ENCODE data around the gene PAM16.

PAM16 gene

DNA sequence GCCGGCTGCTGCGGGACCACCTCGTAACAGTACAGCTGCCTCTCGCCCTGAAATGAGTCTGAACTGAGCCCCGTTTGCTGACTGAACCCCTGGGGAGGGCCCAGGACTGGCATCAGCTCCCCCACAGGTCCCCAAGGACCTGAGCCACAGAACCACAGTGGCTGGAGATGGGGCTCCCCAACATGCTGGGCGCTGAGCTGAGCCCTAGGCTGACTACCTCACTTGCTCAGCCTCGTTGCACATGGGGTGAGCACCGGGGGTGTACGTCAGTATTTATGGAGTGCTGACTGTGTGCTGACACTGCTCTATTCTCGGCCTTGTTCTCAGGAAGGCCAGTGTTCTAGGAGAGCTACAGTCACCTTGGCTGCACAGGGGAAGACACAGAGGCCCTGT, 13.9 kb upstream of the PAM16 start:
- Histone ChIP-seq H3K36me3 (ENCODE audit: insufficient read depth, low read depth, low read length) (no peaks in the 10 kb centered on the region), H3K9ac (ENCODE audit: low read depth, low read length) (no peak overlapping the region), H3K27me3 (ENCODE audit: insufficient read depth, low read length) (no peaks in the 10 kb centered on the region), H3K9me3 (ENCODE audit: insufficient read depth, low read depth, low read length) (no peaks in the 10 kb centered on the region), H3K27ac (ENCODE audit: low read length) (no peak overlapping the region), H3K4me1 (ENCODE audit: insufficient read depth, low read length) (no peaks in the 10 kb centered on the region), H3K4me3 (ENCODE audit: low read length) (no peak overlapping the region)

DNA sequence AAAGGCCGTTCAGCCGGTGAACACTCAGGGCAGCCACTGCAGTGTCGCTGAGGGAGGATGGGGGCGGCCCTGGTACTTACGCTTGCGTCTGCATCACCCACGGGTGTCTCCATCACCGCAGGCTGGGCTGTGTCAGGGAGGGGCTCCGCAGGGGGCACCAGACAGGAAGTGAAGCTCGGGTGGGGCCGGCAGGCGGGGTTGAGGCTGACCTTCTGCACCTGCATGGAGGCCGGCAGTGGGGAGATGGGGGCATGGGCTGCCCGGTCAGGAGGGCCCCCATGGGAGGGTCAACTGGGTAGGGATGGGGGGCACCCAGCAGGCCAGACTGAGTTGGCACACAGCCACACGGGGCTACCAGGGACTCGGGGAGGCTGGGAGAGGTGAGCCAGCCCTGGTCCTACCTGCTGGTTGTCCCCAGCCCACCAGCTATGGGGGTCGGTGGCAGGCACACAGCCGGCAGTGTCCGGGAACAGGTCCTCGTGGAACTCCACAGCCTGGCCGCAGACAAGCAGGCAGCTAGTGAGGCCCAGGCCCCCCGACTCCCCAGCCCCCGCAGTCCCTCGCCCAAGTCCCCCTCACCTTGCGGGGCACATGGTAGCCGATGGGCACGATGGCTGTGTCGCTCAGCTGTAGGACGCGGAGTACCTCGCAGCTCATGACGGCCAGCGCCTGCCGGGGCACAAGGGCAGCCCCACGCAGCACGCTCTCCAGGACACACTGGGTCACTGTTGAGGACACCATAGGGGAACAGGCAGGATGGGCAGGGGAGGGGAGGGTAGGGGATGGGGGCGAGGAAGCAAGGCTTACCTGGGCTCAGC, 13.3 kb upstream of the PAM16 start:
- H3K36me3 ChIP-seq (ENCODE audit: insufficient read depth, low read depth, low read length), result no peaks in the 10 kb centered on the region
- H3K27ac ChIP-seq (ENCODE audit: low read length), result no peak overlapping the region
- no peak overlapping the region for H3K9ac ChIP-seq (ENCODE audit: low read depth, low read length)
- no peaks in the 10 kb centered on the region for H3K9me3 ChIP-seq (ENCODE audit: insufficient read depth, low read depth, low read length)
- no peaks in the 10 kb centered on the region for H3K27me3 ChIP-seq (ENCODE audit: insufficient read depth, low read length)
- H3K4me3 ChIP-seq (ENCODE audit: low read length), result no peak overlapping the region
- no peaks in the 10 kb centered on the region for H3K4me1 ChIP-seq (ENCODE audit: insufficient read depth, low read length)

DNA sequence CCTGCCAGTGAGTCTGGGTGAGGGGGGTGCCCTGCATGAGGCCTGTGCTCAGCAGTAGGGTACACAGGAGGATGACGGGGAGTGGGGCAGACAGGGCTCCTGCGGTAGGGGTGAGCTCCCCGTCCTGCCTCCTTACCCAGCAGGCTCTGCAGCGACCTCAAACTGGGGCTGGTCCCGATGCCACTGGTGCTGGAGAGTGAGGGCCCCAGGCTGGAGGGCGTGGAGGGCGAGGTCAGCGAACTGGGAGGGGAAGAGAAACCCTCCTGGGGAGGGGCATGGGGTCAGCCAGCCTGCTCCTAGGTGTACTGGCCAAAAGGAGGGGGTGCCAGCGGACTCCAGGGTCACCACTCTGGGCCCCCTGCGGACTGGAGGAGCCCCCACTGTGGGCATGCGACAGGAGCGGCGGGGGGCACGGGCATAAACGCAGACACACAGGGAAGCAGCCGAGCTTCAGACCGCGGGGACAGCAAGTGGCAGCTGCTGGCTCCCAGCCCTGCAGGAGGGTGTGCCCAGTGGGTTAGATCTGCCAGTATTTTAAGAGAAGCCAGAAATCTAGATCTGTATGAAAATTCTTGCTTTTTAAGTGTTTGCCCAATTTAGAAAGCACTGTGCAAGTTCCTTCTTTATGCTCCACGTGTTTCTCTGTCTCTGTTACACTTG, 11.5 kb upstream of the PAM16 start:
- H3K9me3 ChIP-seq (ENCODE audit: insufficient read depth, low read depth, low read length), result no peaks in the 10 kb centered on the region
- H3K9ac ChIP-seq (ENCODE audit: low read depth, low read length), result no peak overlapping the region
- no peaks in the 10 kb centered on the region for H3K4me1 ChIP-seq (ENCODE audit: insufficient read depth, low read length)
- H3K36me3 ChIP-seq (ENCODE audit: insufficient read depth, low read depth, low read length), result no peaks in the 10 kb centered on the region
- H3K27ac ChIP-seq (ENCODE audit: low read length), result no peak overlapping the region
- H3K4me3 ChIP-seq (ENCODE audit: low read length), result no peak overlapping the region
- H3K27me3 ChIP-seq (ENCODE audit: insufficient read depth, low read length), result no peaks in the 10 kb centered on the region

DNA sequence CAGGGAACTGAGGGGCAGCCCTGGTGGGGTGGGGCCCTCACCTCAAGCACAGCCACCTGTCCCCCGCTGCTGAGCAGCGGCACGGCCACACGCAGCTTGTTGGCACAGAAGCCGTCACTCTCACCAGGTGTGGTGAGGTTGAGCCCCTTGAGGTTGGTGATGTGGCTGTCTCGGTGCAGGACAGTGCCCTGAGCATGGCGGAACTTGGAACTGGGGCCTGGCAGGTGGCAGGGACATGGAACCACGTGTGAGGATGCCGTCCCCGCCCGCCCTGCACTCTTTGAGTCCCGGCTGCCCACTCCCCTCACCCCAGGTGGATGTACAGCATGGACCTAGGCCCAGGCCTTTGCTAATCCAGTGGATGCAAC, 10.8 kb upstream of the PAM16 start:
- Histone ChIP-seq H3K36me3 (ENCODE audit: insufficient read depth, low read depth, low read length) (no peaks in the 10 kb centered on the region), H3K9me3 (ENCODE audit: insufficient read depth, low read depth, low read length) (no peaks in the 10 kb centered on the region), H3K4me1 (ENCODE audit: insufficient read depth, low read length) (no peaks in the 10 kb centered on the region), H3K27ac (ENCODE audit: low read length) (no peak overlapping the region), H3K27me3 (ENCODE audit: insufficient read depth, low read length) (no peaks in the 10 kb centered on the region), H3K9ac (ENCODE audit: low read depth, low read length) (no peak overlapping the region), H3K4me3 (ENCODE audit: low read length) (no peak overlapping the region)

DNA sequence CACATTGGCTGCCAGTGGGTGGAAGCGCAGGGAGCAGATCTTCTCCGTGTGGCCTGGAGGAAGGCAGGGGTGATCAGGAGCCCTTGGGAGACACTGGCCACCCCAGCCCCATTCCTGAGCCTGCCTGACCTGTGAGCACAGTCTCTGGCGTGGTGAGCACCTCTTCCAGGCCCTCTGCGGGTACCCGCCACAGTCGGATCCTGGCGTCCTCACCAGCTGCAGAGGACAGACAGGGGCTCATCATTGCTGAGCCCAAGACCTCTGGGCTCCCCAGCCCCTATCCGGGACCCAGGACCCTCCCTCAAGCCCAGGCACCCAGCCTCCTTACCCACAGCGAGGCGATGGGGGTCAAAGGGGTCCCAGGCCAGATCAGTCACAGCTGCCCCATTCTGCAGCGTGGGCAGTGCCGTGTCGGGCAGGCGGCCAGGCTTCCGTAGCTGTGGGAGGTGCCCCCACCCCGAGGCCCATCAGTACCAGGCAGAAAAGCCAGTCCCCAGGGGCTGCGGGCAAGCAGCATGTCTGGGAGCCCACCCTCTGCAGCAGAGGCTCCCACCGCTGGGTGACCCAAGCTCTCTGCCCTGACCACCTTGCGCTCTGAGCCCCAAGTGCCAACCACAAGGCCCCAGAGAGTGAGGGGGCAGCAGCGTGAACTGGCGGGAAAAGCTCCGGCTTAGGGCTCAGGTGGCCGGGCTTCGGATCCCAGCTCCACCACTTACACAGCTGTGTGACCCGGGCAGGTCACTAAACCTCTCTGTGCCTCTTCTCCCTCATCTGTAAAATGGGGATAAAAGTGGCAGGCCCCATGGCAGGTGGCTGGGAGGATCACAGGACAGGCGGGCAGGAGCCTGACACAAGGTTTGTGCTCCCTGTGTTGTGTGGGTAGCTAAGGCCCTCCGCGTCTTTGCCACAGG, 10.2 kb upstream of the PAM16 start:
- H3K9ac ChIP-seq (ENCODE audit: low read depth, low read length), result no peak overlapping the region
- H3K9me3 ChIP-seq (ENCODE audit: insufficient read depth, low read depth, low read length), result no peaks in the 10 kb centered on the region
- H3K27me3 ChIP-seq (ENCODE audit: insufficient read depth, low read length), result no peaks in the 10 kb centered on the region
- no peak overlapping the region for H3K4me3 ChIP-seq (ENCODE audit: low read length)
- H3K4me1 ChIP-seq (ENCODE audit: insufficient read depth, low read length), result no peaks in the 10 kb centered on the region
- no peaks in the 10 kb centered on the region for H3K36me3 ChIP-seq (ENCODE audit: insufficient read depth, low read depth, low read length)
- no peak overlapping the region for H3K27ac ChIP-seq (ENCODE audit: low read length)

DNA sequence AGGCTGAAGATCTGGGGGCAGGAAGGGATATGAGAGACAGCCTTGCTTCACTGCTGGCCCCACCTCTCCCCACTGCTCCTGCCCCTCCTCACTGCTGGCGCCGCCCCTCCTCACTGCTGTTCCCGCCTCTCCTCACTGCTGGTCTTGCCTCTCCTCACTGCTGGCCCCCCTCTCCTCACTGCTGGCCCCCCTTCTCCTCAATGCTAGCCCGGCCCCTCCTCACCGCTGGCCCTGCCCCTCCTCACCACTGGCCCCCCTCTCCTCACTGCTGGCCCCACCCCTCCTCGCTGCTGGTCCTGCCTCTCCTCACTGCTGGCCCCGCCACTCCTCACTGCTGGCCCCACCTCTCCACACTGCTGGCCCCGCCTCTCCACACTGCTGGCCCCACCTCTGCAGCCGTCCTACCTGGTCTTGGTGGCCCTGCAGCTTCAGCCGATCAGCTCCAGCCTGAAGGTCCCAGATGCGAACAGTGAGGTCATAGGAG, 9.5 kb upstream of the PAM16 start:
- no peaks in the 10 kb centered on the region for H3K27me3 ChIP-seq (ENCODE audit: insufficient read depth, low read length)
- H3K4me3 ChIP-seq (ENCODE audit: low read length), result no peak overlapping the region
- no peak overlapping the region for H3K27ac ChIP-seq (ENCODE audit: low read length)
- H3K9me3 ChIP-seq (ENCODE audit: insufficient read depth, low read depth, low read length), result no peaks in the 10 kb centered on the region
- no peaks in the 10 kb centered on the region for H3K36me3 ChIP-seq (ENCODE audit: insufficient read depth, low read depth, low read length)
- no peak overlapping the region for H3K9ac ChIP-seq (ENCODE audit: low read depth, low read length)
- H3K4me1 ChIP-seq (ENCODE audit: insufficient read depth, low read length), result no peaks in the 10 kb centered on the region

DNA sequence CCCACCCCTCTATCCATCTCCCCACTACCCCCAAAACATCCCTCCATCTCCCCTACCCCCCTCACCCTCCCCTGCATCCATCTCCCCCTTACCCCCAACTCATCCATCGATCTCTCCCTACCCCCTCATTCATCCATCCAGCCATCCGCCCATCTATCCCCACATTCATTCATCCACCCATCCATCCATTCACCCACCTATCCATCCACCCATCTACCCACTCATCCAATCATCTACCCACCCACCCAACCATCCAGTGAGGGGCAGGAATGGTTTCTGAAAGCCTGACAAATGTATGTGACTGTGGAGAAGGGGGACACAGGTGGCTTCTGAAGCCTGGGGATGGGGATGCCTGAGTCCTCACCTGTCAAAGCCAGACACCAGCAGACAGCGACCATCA, 8.8 kb upstream of the PAM16 start:
- H3K4me3 ChIP-seq (ENCODE audit: low read length), result no peak overlapping the region
- no peak overlapping the region for H3K9ac ChIP-seq (ENCODE audit: low read depth, low read length)
- no peaks in the 10 kb centered on the region for H3K36me3 ChIP-seq (ENCODE audit: insufficient read depth, low read depth, low read length)
- H3K27me3 ChIP-seq (ENCODE audit: insufficient read depth, low read length), result no peaks in the 10 kb centered on the region
- H3K4me1 ChIP-seq (ENCODE audit: insufficient read depth, low read length), result no peaks in the 10 kb centered on the region
- no peaks in the 10 kb centered on the region for H3K9me3 ChIP-seq (ENCODE audit: insufficient read depth, low read depth, low read length)
- no peak overlapping the region for H3K27ac ChIP-seq (ENCODE audit: low read length)

DNA sequence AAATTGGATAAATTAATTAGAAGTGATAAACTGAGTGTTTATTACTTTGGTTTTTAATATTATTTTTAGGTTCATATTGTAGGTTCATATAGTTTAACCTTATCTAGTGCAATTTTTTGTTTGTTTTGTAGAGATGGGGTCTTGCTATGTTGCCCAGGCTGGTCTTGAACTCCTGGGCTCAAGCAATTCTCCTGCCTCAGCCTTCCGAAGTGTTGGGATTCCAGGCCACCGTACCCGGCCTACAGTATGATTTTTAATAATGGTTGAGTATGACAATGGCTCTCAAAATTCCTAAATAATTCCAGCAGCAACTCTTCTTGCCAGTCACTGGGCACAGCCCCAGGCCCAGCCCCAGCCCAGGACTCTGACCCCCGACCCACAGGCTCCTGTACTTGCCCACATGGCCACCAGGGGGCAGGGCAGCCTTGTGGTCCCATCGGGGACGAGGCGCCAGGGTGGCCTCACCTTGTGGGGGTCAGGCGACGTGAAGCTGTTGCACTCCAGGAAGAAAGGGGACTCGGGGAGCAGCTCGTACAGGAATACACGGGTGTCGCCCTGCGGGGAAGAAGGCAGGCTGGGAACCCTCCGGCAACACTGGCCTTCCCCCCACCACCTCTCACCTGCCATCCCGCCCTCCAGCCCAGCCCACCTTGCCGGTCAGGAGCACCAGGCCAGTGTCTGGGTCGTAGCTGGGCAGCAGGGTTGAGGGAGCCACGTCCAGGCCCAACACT, 7.9 kb upstream of the PAM16 start:
- Histone ChIP-seq H3K4me3 (ENCODE audit: low read length) (no peak overlapping the region), H3K27me3 (ENCODE audit: insufficient read depth, low read length) (no peaks in the 10 kb centered on the region), H3K36me3 (ENCODE audit: insufficient read depth, low read depth, low read length) (no peaks in the 10 kb centered on the region), H3K4me1 (ENCODE audit: insufficient read depth, low read length) (no peaks in the 10 kb centered on the region), H3K9ac (ENCODE audit: low read depth, low read length) (no peak overlapping the region), H3K9me3 (ENCODE audit: insufficient read depth, low read depth, low read length) (no peaks in the 10 kb centered on the region), H3K27ac (ENCODE audit: low read length) (no peak overlapping the region)

DNA sequence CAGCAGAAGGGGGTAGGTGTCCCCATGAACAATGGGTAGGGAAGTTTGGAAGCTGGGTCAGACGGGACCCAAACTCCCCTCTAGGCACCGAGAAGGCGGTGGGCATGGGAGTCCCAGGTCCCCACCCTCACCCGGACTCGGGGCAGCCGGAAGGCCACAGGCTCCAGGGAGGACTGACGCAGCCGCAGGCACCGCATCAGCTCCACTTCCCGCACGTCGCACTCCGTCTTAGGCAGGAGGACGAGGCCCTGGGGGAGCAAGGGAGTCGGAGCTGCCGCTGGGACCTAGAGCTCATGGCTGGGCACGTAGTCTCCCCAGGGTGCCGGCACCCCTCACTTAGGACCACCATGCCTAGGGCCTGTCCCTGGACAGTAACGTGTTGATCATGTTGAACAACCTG, 7.1 kb upstream of the PAM16 start:
- no peak overlapping the region for H3K4me3 ChIP-seq (ENCODE audit: low read length)
- no peaks in the 10 kb centered on the region for H3K27me3 ChIP-seq (ENCODE audit: insufficient read depth, low read length)
- H3K36me3 ChIP-seq (ENCODE audit: insufficient read depth, low read depth, low read length), result no peaks in the 10 kb centered on the region
- no peaks in the 10 kb centered on the region for H3K4me1 ChIP-seq (ENCODE audit: insufficient read depth, low read length)
- no peak overlapping the region for H3K9ac ChIP-seq (ENCODE audit: low read depth, low read length)
- no peak overlapping the region for H3K27ac ChIP-seq (ENCODE audit: low read length)
- H3K9me3 ChIP-seq (ENCODE audit: insufficient read depth, low read depth, low read length), result no peaks in the 10 kb centered on the region

DNA sequence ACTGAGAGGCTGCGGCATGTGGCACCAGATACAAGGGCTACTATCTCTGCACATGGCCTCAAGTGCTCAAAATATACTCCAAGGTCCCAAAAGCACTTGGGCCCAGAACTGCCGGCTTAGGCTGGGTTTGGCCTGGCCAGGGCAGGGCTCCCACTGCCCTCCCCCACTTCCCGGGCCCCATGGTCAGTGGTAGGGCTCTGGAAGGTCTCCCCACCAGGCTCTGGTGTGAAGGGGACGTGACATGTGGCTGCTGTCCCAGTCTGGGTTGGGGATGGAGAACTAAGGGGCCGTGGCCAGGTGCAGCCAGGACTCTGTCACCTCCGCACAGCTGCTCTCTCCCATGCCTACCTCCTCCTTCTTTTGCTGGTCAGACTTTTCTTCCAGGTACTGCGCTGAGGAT, 5.7 kb upstream of the PAM16 start:
- H3K36me3 ChIP-seq (ENCODE audit: insufficient read depth, low read depth, low read length), result no peaks in the 10 kb centered on the region
- no peak overlapping the region for H3K27ac ChIP-seq (ENCODE audit: low read length)
- peaks cover 3% of the 10 kb centered on the region; the same call in 1 of the 2 replicates for H3K27me3 ChIP-seq (ENCODE audit: insufficient read depth, low read length)
- H3K4me3 ChIP-seq (ENCODE audit: low read length), result no peak overlapping the region
- no peaks in the 10 kb centered on the region for H3K4me1 ChIP-seq (ENCODE audit: insufficient read depth, low read length)
- no peaks in the 10 kb centered on the region for H3K9me3 ChIP-seq (ENCODE audit: insufficient read depth, low read depth, low read length)
- H3K9ac ChIP-seq (ENCODE audit: low read depth, low read length), result no peak overlapping the region
